ENCODE data around the gene CFAP100. TPM values are rescaled to one million over a fixed set of nuclear protein-coding genes. Genes with fewer than 3 reads are reported as not detected.

Gene CFAP100
- total RNA-seq, 1 donor from 2014 or later = not detected

- H3K27ac ChIP-seq (ENCODE audit: low read depth, low read length) = no peak overlapping the region
- H2AFZ ChIP-seq (ENCODE audit: low read depth, low read length) = no peak overlapping the region
- H3K4me3 ChIP-seq (ENCODE audit: insufficient read depth, low read depth, low read length) = no peak overlapping the region
- Mint-ChIP-seq H3K36me3 (ENCODE audit: low read depth, unreplicated experiment) (peaks cover 2% of the 10 kb centered on the region), H3K4me3 (ENCODE audit: unreplicated experiment) (no peak overlapping the region), H3K27me3 (ENCODE audit: low read depth, unreplicated experiment) (no peaks in the 10 kb centered on the region), H3K4me1 (ENCODE audit: low read depth, unreplicated experiment) (no peaks in the 10 kb centered on the region), H3K27ac (ENCODE audit: unreplicated experiment) (no peak overlapping the region), H3K9me3 (ENCODE audit: unreplicated experiment) (no peaks in the 10 kb centered on the region)
- no peak overlapping the region for H3K4me2 ChIP-seq (ENCODE audit: low read length)
- no peak overlapping the region for H3K9ac ChIP-seq (ENCODE audit: low read length)
- H3K79me2 ChIP-seq (ENCODE audit: insufficient read depth, low read length) = no peaks in the 10 kb centered on the region
- TF ChIP-seq EZH2 (IDR thresholded peaks at IDR 0.05; ENCODE audit: insufficient read depth, low read length) (no peak), CTCF (IDR thresholded peaks at IDR 0.05; ENCODE audit: insufficient read depth, low read depth, low read length) (no peak)
- H3K4me1 ChIP-seq (ENCODE audit: insufficient read depth, low read length) = no peaks in the 10 kb centered on the region
- no peaks in the 10 kb centered on the region for H3K27me3 ChIP-seq (ENCODE audit: insufficient read depth, low read length)
- no peaks in the 10 kb centered on the region for H3K9me3 ChIP-seq (ENCODE audit: insufficient read depth, low read depth, low read length)
- no peaks in the 10 kb centered on the region for H3K36me3 ChIP-seq (ENCODE audit: insufficient read depth, low read length)
- DNase-seq (ENCODE audit: low read depth) (no peak), FAIRE-seq (no peak)
- peaks cover 3% of the 10 kb centered on the region for H4K20me1 ChIP-seq (ENCODE audit: insufficient read depth, low read length)
Measured at GRCh38 chr3:126439968-126440708, 45.4 kb downstream of the CFAP100 start.

GRCh38 chr3:126440709-126440995 is 45.9 kb downstream of the CFAP100 start:
- H3K4me1 Mint-ChIP-seq (ENCODE audit: low read depth, unreplicated experiment) = no peaks in the 10 kb centered on the region
- H3K4me3 ChIP-seq (ENCODE audit: insufficient read depth, low read depth, low read length) = no peak overlapping the region
- no peak overlapping the region for H3K4me3 Mint-ChIP-seq (ENCODE audit: unreplicated experiment)
- no peaks in the 10 kb centered on the region for H3K9me3 Mint-ChIP-seq (ENCODE audit: unreplicated experiment)
- no peak for TF ChIP-seq EZH2 (IDR thresholded peaks at IDR 0.05; ENCODE audit: insufficient read depth, low read length)
- TF ChIP-seq CTCF (IDR thresholded peaks at IDR 0.05; ENCODE audit: insufficient read depth, low read depth, low read length) = no peak
- no peaks in the 10 kb centered on the region for H3K9me3 ChIP-seq (ENCODE audit: insufficient read depth, low read depth, low read length)
- peaks cover 8% of the 10 kb centered on the region for H4K20me1 ChIP-seq (ENCODE audit: insufficient read depth, low read length)
- H3K27me3 Mint-ChIP-seq (ENCODE audit: low read depth, unreplicated experiment) = no peaks in the 10 kb centered on the region
- no peak overlapping the region for H3K9ac ChIP-seq (ENCODE audit: low read length)
- H3K36me3 Mint-ChIP-seq (ENCODE audit: low read depth, unreplicated experiment) = peaks cover 2% of the 10 kb centered on the region
- no peak overlapping the region for H3K4me2 ChIP-seq (ENCODE audit: low read length)
- no peaks in the 10 kb centered on the region for H3K79me2 ChIP-seq (ENCODE audit: insufficient read depth, low read length)
- H3K27me3 ChIP-seq (ENCODE audit: insufficient read depth, low read length) = no peaks in the 10 kb centered on the region
- no peak overlapping the region for H3K27ac ChIP-seq (ENCODE audit: low read depth, low read length)
- no peak overlapping the region for H2AFZ ChIP-seq (ENCODE audit: low read depth, low read length)
- FAIRE-seq (no peak), DNase-seq (ENCODE audit: low read depth) (no peak)
- no peaks in the 10 kb centered on the region for H3K36me3 ChIP-seq (ENCODE audit: insufficient read depth, low read length)
- H3K27ac Mint-ChIP-seq (ENCODE audit: unreplicated experiment) = no peak overlapping the region
- no peaks in the 10 kb centered on the region for H3K4me1 ChIP-seq (ENCODE audit: insufficient read depth, low read length)

GRCh38 chr3:126441256-126441880 is 46.7 kb downstream of the CFAP100 start:
- FAIRE-seq = no peak
- TF ChIP-seq CTCF (IDR thresholded peaks at IDR 0.05; ENCODE audit: insufficient read depth, low read depth, low read length) (no peak), EZH2 (IDR thresholded peaks at IDR 0.05; ENCODE audit: insufficient read depth, low read length) (no peak)

More at GRCh38 chr3:126441256-126441880, 46.7 kb downstream of the CFAP100 start:
- H3K79me2 ChIP-seq (ENCODE audit: insufficient read depth, low read length) = no peaks in the 10 kb centered on the region
- no peak overlapping the region for H2AFZ ChIP-seq (ENCODE audit: low read depth, low read length)
- DNase-seq (ENCODE audit: low read depth) = no peak
- H3K9me3 ChIP-seq (ENCODE audit: insufficient read depth, low read depth, low read length) = no peaks in the 10 kb centered on the region
- H3K27ac ChIP-seq (ENCODE audit: low read depth, low read length) = no peak overlapping the region
- no peaks in the 10 kb centered on the region for H3K9me3 Mint-ChIP-seq (ENCODE audit: unreplicated experiment)
- H3K4me1 ChIP-seq (ENCODE audit: insufficient read depth, low read length) = no peaks in the 10 kb centered on the region
- no peak overlapping the region for H3K4me2 ChIP-seq (ENCODE audit: low read length)
- no peak overlapping the region for H3K4me3 Mint-ChIP-seq (ENCODE audit: unreplicated experiment)
- H3K4me1 Mint-ChIP-seq (ENCODE audit: low read depth, unreplicated experiment) = no peaks in the 10 kb centered on the region
- H3K9ac ChIP-seq (ENCODE audit: low read length) = no peak overlapping the region
- no peaks in the 10 kb centered on the region for H3K27me3 Mint-ChIP-seq (ENCODE audit: low read depth, unreplicated experiment)
- peaks cover 14% of the 10 kb centered on the region for H4K20me1 ChIP-seq (ENCODE audit: insufficient read depth, low read length)
- H3K27me3 ChIP-seq (ENCODE audit: insufficient read depth, low read length) = no peaks in the 10 kb centered on the region
- no peak overlapping the region for H3K4me3 ChIP-seq (ENCODE audit: insufficient read depth, low read depth, low read length)
- H3K27ac Mint-ChIP-seq (ENCODE audit: unreplicated experiment) = no peak overlapping the region
- no peaks in the 10 kb centered on the region for H3K36me3 ChIP-seq (ENCODE audit: insufficient read depth, low read length)
- H3K36me3 Mint-ChIP-seq (ENCODE audit: low read depth, unreplicated experiment) = peaks cover 2% of the 10 kb centered on the region
